NK-92 treated with Interleukin-12 subunit alpha and Interleukin-12 subunit beta, amount 100 ng/mL, for 24 hours (cell line): ENCODE data around the gene KRT82.
A peak's percentile ranks its signal among the peaks of the same experiment; 100 is the strongest.

Experiments
- DNase-seq: peaks from one replicate; lab custom pipeline; 2025; lab: John Stamatoyannopoulos, UW

The KRT82 gene

DNA sequence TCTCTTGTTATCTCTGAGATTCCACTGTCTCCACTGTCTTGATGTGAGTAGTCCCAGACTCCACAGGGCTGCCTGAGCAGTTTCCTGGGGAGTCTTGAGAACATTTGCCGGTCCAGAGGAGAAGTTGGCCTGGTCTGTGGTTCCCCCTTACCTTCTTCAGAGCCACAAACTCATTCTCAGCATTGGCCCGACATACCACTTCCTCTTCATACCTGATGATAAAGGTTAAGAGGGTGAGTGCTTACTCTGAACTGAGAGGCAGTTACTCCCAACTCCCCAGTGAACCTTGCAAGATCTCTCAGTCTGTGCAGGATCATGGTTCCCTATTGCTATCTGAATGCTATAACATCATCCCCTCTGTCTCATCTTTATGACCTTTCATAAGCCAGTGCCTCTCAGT is 23.3 kb downstream of the KRT82 start:
- no peak for DNase-seq

GRCh38 chr12:52381206-52381605 is 24.9 kb downstream of the KRT82 start:
- no peak for DNase-seq

- DNase-seq = no peak
Measured at GRCh38 chr12:52380271-52380694, 25.9 kb downstream of the KRT82 start.

DNA sequence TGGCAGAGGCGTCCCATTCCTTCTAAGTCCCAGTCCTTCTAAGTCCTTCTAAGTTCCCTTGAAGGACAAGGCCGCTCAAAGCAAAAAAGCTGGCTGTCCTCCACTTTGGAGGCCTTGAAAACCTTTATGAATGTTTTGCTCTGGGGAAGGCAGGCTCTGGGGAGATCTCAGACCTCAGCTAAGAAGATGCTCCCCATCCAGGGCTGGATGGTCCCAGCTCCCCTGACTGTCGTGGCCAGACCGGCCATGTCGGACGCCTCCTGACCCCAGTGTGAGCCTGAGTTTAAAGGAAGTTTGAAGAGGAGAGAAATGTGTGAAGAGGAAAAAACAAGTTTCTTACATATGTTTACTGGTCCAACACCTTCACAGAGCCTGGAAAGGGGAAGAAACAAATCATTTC is 26.6 kb downstream of the KRT82 start:
- DNase-seq = no peak

DNA sequence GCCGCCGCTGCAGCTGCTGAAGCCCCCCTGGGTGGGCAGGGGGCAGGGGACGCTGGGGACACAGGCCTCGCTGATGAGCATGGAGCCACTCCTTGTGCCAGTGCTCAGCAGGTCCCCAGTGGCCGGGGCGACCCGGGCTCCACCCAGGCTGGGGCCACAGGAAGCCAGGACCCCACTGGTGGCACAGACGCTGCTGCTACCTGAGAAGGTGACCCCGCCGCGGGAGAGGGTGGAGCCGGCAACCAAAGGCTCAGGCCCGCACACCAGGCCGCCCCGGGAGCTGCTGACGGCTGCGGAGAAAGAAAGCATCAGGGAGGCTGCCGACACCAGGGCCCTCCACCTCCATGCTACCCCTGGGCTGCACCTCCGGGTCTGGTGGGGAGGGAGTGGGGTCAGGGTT is 28.0 kb downstream of the KRT82 start:
- DNase-seq = no peak

- DNase-seq = no peak
Measured at GRCh38 chr12:52377266-52377665, 28.9 kb downstream of the KRT82 start.

- DNase-seq = peak; percentile 18
Measured at GRCh38 chr12:52372216-52373154, 33.6 kb downstream of the KRT82 start.

GRCh38 chr12:52371716-52372115 is 34.4 kb downstream of the KRT82 start:
- DNase-seq = no peak

DNA sequence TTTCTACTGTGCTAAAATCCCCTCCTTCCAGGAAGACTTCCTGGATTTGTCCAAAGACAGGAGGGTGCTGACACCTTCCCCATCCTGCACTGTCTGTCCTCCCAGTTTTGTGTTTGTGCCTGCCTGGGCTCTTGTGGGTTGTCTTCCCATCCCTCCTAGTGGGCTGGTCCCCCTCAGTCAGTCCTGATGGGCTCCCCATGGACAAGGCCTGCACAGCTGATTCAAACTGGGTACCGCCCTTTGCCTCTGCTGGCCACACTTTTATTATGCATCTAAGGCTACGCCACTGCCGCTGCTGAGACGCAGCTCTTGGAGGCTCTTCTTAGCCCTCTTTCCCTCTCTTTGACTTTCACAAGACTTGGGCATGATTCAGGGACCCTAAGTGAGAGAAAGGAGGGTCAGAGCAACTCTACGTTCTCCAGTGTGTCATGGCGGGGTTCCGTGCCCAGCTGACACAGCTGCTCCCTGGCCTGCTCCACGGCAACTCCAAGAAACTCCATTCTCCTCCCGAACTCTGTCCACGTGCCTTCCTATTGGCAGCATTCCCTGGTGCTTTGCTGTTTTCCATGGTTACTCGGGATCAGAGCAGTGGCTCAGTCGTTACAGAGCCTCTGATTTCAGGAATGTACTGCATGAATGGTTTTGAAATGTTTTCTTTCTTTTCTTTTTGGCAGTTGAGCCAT is 35.1 kb downstream of the KRT82 start:
- no peak for DNase-seq

DNA sequence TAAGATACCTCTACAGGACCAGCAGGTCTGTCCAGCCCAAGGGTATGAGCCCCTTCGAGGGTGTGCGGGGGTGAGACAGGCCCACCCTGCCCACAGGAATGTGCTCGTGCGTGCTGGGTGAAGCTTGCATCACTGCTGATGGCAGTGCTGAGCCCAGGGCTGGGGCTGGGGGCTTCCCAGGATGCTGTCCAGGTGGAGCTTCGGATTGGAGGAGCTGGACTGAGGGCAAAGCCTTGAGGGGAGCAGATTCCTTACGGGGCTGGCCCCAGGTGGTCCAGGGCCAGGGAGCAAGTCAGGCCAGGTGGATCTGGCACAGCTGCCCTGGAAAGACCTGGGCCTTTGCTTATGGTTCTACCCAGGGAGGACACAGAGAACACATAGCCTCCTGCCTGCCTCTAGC is 36.3 kb downstream of the KRT82 start:
- DNase-seq = no peak

- no peak for DNase-seq
Measured at GRCh38 chr12:52369211-52369610, 36.9 kb downstream of the KRT82 start.

DNA sequence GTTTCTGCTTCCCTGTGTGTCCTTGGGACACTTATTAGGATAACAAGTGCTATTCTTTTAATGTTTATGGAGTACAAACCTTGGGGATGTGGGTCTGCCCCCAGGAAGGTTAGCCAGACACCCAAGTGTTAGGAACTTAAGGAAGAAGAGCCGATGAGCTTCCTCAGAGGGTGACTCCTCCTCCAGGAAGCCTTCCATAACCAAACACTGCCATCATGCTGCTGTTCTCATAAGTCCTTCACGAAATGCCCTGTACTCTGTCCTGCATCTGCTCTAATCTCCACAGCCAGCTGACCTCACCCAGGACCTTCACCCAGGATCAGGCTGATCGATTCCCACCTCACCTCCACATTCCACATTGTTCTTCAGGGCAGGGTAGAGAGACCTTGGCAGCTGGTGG is 37.6 kb downstream of the KRT82 start:
- DNase-seq = no peak

DNA sequence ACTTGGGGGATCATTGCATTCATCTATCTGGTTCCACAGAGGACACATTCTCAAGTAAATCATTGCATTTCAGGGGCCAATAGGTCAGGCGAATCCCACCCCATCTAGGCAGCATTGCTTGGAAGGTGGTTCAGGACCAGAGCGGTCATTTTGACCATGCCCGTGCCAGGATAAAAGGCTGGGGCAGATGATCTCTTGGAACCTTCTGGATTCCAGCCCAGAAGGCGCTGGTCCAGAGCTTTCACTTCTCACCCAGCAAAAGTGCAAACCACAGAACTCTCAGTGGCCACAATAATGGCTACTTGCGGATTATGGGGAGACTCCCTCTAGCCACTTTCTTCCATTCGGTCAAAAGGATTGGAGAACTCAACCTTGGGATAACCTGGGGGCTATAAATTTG is 38.3 kb downstream of the KRT82 start:
- DNase-seq = no peak

DNA sequence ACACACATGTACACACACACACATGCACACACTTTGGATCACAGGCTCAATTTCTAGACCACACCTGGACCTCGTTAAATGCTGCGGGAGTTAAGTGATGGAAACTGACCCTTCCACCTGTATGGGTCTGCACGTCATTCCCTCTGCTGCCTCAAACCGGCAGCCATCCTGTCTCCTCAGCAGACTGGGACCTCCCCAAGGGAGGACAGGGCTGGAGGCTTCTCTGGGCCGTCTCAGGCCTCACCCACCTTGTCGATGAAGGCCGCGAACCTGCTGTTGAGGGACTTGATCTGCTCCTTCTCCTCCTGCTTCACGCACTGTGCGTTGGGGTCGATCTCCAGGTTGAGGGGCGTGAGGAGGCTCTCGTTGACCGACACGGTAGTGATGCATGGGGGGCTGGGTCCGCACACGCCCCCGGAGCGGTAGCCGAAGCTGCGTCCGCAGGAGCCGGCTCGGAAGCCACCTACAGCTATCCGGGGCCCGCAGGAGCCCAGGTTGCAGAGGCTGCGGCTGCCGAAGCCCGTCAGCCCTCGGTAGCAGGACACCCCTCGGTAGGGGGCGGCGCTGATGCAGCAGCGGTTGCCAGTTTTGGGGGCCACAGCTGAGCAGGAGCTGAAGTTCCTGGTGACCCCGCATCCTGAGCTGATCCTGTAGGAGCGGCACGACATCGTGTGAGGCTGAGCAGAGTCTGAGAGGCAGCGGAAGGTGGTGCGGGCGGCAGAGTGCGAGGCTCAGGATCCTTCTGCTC is 39.2 kb downstream of the KRT82 start, which contains the start of gene KRT85:
Gene KRT85, minus strand, starts transcription at position 744 of the 748 bp plus-strand sequence. Its CDS starts 76 bp downstream, at position 668.
- no peak for DNase-seq

- no peak for DNase-seq
Measured at GRCh38 chr12:52364901-52365489, 41.1 kb downstream of the KRT82 start.

- DNase-seq = no peak
Measured at GRCh38 chr12:52364061-52364460, 42.1 kb downstream of the KRT82 start.

DNA sequence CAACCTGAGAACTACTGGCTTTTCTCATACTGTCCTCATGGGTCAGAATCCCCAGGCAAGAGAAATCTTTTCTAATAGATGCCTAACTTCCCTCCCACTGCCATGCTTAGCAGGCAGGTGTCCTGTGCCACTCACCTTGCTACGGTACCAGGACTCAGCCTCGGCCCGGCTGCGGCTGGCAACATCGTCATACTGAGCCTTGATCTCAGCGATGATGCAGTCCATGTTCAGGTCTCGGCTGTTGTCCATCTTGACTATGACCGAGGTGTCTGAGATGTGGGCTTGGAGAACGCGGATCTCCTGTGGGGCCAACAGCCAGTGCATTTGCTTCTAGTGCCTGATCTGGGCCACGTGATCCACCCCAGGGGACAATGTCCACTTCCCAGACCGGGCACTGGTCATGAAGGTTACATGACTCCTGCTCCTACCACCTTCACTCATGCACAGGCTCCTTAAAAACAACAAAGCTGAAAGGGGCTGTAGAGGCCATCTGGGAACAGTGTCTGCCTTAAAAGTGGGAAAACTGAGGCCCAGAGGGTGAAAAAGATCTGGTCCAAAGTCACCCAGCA is 42.9 kb downstream of the KRT82 start:
- DNase-seq = no peak

- DNase-seq = no peak
Measured at GRCh38 chr12:52362118-52362726, 43.9 kb downstream of the KRT82 start.

DNA sequence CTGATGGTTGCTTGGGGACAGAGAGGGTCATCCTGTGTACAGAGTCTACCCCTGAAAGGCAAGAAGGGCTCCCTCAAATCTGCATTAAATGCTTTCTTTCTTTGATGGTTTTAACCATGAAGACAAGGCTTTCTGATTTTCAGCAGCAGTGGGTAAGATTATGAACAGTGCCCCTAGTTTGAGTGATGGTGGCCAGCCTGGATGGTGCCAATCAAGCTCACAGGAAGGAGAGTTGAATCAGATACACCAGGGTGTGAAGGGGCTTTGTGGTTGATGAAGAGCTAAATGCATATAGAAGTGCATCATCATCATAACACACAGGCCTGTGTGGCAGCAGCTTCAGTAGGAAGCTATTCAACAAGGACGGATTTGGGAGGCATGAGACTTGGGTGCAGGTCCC is 44.6 kb downstream of the KRT82 start:
- DNase-seq = peak; percentile 9

DNA sequence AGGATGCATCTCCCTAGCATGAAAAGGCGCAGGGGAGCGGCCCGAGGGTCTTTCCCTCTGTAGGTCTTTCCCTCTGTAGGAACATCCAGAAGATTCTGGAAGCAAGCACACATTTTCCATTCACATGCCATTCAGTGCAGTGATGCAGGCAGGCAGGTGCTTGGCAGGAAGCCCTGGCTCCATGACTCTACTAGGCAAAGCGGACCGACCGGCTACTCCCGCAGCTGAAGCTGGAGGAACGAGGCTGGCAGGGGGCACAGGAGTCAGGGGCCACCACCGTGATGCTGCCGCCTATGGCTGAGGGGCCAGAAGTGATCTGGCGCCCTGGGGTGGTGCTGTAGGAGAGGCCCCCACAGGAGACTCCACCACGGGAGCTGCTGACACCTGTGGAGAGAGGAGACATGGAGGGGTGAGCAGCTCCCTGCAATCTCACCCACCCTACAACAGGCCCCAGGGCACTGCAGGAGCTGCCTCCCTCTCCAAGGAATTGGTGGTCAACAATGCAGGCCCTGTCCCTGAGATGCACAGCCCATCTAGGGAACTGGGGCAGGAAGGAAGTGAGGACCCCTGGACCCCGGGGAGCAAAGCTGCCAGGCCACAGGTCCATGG is 45.4 kb downstream of the KRT82 start:
- no peak for DNase-seq
